Fibroblast of skin of back (primary cell): Measurements from ENCODE around the gene SPRED2.

Experiments used
- DNase-seq: peaks from one replicate; pipeline ENCODE4 v3.0.0-alpha.2; 2013

The SPRED2 gene

GRCh38 chr2:65413106-65413505 lies 19.3 kb downstream of the SPRED2 start:
- DNase-seq, result no peak

- DNase-seq, result no peak
Measured at GRCh38 chr2:65411056-65411795, 21.2 kb downstream of the SPRED2 start.

DNA sequence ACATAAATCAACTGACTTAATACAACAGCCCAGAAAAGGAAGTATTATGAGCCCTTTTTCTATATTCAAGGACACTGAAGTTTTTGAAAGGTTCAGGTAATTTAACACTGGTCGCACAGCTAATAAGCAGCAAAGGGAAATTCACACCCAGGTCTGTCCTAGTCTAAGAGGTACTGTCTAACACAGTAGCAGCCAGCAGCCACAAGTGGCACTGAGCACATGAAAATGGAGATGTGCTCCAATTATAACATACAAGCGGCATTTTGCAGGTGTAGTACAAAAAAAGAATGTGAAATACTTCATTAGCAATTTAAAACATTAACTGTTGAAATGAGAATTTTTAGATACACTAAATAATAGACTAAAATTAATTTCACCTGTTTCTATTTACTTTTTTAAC lies 23.4 kb downstream of the SPRED2 start:
- no peak for DNase-seq

- DNase-seq, result no peak
Measured at GRCh38 chr2:65407240-65407639, 25.2 kb downstream of the SPRED2 start.

DNA sequence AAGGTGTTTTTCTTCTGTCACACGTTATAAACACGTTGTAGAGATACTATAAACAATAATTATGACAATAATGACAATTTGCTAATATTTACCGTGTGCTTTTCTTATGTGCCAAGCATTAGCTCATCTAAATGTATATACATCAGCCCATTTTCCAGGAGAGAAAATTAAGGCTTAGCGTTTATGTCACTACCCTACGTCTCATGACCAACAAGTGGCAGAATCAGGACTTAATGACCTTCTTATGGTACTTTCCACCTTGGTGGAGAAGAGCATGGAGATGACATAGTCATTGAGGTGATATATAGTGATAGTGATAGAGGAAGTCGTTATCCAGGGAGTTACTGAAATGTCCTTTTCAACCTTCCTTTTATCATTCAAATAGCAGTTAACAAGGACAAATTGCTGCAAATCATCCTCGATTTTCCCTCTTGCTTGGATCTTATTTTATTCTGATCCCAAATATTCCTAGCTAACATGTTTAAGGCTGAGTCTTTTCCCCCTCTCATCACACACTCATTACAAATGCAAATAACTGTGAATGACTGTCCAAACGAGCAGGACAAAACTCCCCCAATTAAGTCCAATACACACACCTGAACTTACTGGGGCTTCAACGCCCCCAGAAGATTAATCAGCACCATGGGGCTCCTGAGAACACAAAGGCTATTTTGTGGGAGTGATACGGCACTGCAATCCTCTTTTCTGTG lies 27.3 kb downstream of the SPRED2 start:
- DNase-seq, result no peak

- no peak for DNase-seq
Measured at GRCh38 chr2:65403529-65403915, 28.9 kb downstream of the SPRED2 start.

DNA sequence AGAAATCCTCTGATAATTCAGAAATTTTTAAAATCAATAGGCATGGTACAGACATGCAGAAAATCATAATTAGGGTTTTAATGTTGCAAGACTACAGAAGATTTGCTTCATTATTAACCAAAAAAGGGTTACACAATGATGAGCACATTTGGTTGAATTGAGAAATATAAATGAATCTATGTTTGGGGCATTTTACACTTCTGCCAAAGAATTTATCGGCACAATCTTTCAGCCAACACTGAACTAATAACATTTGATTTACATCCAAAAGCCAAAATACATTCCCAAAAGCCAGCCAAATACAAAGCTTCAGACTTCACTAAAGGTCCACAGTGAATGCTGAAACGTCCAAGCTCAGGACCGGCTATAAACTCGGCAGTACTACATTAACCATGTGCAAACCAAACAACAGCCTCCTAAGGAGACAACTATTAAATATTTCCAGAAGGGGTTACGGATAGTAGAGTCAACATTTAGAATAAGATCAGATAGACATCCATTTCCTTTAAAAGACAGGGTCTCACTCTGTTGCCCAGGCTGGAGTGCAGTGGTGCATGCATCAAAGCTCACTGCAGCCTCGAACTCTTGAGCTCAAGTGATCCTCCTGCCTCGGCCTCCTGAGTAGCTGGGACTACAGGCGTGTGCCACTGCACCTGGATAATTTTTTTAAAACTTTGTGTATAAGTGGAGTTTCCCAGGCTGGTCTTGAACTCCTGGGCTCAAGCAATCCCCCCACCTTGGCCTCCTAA lies 29.4 kb downstream of the SPRED2 start:
- DNase-seq, result no peak

DNA sequence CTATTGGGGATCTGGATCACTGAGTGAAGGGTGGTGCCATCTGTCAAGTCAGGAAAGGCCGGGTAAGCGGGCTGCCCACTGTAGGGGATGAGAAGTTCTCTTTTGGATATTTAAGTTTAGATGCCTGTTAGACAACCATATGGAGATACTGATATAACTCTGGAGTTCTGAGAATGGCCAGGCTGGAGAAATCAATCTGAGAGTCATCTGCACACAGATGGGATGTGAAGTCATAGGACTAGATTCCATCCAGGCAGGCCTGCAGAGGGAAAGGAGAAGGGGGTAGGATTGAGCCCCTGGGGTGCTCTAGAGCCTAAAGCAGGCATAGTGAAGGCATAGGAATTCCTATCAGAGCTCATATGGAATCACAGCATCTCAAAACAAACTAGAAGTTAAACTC lies 30.1 kb downstream of the SPRED2 start:
- DNase-seq, result no peak

GRCh38 chr2:65397122-65397521 lies 35.3 kb downstream of the SPRED2 start:
- no peak for DNase-seq

DNA sequence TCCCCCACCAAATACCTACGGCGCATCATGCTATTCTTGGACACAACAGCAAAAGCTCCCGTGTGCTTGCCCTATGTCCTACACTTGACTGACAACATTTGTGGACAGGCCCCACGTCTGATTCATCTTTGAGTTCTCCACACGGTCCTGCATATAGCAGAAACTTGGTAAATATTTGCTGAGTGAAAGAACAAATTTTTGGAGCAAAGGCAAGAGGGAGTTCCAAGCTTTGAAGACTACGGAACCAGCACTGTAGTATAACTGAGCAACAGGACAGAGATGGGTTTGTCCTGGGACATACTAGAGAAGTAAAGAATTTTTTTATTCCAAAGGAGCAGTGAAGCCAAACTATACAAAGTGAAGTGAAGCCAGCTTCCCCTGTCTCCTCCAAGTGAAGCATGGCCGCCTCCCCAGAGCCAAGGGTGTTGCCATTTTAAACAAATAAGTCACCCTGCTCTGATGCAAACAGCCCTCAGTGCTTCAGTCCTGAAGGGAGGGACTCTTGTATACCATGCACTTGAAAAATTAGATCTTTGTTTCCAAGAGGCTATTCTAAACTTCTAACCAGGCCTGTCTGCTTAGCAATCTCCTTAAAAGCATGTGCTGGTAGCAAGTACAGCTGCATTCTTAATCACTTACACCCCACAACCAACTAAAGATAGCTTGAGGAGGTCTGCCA lies 35.9 kb downstream of the SPRED2 start:
- DNase-seq, result peak; percentile 34

DNA sequence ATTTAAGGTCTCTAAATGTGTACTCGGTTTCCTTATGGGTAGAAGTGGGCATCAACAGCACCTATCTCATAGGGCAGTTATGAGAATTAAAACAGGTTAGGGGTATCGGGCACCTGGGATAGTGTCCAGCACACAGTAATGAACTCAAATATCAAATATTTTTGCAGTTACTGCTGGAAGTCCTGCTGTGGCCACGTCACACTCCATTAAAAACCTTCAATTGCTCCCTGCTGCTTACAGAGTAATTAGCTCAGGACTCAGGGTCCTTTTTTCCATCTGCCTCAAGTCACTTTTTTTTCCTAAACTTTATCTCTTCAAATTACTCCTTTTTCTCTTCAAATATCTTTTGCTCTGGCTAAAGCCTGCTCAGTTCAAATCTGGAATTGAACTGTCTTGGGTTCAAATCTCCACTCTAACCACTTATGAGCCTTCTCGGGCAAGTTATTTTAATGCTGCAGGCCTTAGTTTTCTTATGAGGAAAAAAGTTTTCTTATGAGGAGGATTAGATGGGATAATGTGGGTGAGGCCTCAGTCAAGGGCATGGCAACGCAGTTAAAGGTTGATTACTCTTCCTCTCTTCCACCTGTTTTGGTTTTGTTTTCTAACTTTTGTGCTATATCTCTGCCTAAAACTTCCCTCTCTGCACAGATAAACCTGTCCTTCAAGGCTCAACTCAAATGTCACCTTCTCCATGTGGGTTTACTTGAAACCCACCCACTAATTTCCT lies 36.6 kb downstream of the SPRED2 start:
- DNase-seq, result no peak

GRCh38 chr2:65393743-65394422 lies 38.5 kb downstream of the SPRED2 start:
- DNase-seq, result no peak

GRCh38 chr2:65393046-65393445 lies 39.4 kb downstream of the SPRED2 start:
- DNase-seq, result no peak

GRCh38 chr2:65392609-65393008 lies 39.8 kb downstream of the SPRED2 start:
- no peak for DNase-seq

GRCh38 chr2:65390134-65390533 lies 42.3 kb downstream of the SPRED2 start:
- no peak for DNase-seq

DNA sequence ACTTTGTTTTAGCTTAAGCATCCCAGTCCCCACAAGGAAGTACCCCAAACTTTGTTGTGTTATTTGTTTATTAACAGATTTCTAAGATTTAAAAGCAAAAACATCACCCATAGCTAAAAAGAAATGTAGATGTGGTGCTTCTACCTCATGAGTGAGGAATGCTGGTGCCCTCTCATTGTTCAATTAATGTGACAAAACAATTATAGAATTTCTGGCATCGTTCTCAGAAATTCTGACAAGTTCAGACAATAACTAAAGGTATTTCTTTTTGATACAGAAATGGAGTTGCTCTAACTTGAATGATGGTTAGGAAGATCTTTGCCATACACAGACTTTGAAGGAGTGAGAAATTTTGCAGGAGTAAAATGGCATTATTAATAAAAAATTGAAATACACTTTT lies 42.9 kb downstream of the SPRED2 start:
- DNase-seq, result no peak

- no peak for DNase-seq
Measured at GRCh38 chr2:65388596-65389390, 43.6 kb downstream of the SPRED2 start.

DNA sequence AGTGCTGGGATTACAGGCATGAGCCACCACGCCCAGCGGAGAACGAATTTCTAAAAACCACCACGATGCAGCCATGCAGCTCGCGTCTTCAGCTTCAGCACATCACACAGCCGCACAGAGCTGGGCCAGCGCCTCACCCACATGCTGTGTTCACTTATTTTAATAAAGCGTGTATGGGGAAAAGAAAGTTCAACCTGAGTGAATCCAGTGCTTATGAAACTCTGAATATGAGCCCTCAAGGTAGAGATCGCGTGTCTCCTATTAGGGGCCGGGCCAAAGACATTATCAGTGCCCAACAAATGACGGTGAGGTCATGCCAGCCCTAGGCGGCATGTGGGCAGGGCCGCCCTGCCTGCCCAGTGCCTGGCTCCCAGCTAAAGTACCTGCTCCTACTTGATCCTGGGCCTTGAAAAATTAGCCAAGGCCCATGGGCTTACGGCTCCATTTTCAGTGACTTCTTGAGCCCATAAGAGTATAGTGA lies 44.3 kb downstream of the SPRED2 start:
- DNase-seq, result no peak

- DNase-seq, result no peak
Measured at GRCh38 chr2:65386989-65387388, 45.4 kb downstream of the SPRED2 start.

GRCh38 chr2:65386344-65386743 lies 46.1 kb downstream of the SPRED2 start:
- DNase-seq, result no peak
